Stomach (tissue), 4 donors: ENCODE data around the gene SNX6.

ENCODE experiments used
- EP300 ChIP-seq: sonication (generic); formaldehyde crosslinking; IDR thresholded peaks from one replicate; pipeline ENCODE4 v1.6.1; 2017; ENCODE audit warnings: antibody characterized with exemption
- POLR2A ChIP-seq, 4 donors: fragments of 450-650 bp; IDR thresholded peaks; one replicate each; pipeline ENCODE4 v1.6.1; 2016; ENCODE audit warnings: antibody characterized with exemption in 4 of 4, control low read depth in 2 of 4, mild to moderate bottlenecking in 1 of 4, moderate library complexity in 1 of 4
- TF ChIP-seq, protein P1 (sequence below), 7 experiments: fragments of 450-650 bp in 4 of 7; fragments of 200-600 bp in 3 of 7; sonication (generic) in 3 of 7; IDR thresholded peaks; one replicate each; pipeline ENCODE4 v1.5.1; 2016 to 2019; ENCODE audit warnings: antibody characterized with exemption in 7 of 7, control low read depth in 2 of 7, mild to moderate bottlenecking in 1 of 7

DNA sequence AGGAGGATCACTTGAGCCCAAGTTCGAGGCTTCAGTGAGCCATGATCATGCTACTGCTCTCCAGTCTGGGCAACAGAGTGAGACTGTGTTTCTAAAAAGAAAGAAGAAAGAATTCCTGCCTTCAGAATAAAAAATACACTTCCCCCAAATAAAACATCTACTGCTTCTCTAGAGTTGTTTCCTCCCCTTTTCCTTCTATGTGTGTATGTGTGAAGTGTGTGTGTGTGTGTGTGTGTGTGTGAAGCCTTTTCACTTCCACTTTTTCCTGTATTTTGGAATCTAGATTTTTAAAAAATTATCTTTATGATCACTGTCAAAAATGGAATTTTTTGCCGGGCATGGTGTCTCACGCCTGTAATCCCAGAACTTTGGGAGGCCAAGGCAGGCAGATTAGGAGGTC lies 12.6 kb upstream of the SNX6 start:
- TF ChIP-seq, protein P1, sequence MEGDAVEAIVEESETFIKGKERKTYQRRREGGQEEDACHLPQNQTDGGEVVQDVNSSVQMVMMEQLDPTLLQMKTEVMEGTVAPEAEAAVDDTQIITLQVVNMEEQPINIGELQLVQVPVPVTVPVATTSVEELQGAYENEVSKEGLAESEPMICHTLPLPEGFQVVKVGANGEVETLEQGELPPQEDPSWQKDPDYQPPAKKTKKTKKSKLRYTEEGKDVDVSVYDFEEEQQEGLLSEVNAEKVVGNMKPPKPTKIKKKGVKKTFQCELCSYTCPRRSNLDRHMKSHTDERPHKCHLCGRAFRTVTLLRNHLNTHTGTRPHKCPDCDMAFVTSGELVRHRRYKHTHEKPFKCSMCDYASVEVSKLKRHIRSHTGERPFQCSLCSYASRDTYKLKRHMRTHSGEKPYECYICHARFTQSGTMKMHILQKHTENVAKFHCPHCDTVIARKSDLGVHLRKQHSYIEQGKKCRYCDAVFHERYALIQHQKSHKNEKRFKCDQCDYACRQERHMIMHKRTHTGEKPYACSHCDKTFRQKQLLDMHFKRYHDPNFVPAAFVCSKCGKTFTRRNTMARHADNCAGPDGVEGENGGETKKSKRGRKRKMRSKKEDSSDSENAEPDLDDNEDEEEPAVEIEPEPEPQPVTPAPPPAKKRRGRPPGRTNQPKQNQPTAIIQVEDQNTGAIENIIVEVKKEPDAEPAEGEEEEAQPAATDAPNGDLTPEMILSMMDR (IDR thresholded peaks at IDR 0.05) = no peak
- TF ChIP-seq POLR2A (IDR thresholded peaks at IDR 0.05) (no peak), EP300 (no peak)
